HG03060 (cell line): ENCODE results near the gene LRRC37B.
"Not testable (repeated sequence)": the region's sequence is repeated elsewhere in the genome, so short reads cannot be mapped to it uniquely, and the experiment has no call there.

Source experiments
- ATAC-seq: cut with Tn5 transposase; IDR thresholded peaks from one replicate; pipeline ENCODE4 v1.9.1; 2021; ENCODE audit warnings: low read depth, moderate number of reproducible peaks; ENCODE audit not compliant: unreplicated experiment

The LRRC37B gene

DNA sequence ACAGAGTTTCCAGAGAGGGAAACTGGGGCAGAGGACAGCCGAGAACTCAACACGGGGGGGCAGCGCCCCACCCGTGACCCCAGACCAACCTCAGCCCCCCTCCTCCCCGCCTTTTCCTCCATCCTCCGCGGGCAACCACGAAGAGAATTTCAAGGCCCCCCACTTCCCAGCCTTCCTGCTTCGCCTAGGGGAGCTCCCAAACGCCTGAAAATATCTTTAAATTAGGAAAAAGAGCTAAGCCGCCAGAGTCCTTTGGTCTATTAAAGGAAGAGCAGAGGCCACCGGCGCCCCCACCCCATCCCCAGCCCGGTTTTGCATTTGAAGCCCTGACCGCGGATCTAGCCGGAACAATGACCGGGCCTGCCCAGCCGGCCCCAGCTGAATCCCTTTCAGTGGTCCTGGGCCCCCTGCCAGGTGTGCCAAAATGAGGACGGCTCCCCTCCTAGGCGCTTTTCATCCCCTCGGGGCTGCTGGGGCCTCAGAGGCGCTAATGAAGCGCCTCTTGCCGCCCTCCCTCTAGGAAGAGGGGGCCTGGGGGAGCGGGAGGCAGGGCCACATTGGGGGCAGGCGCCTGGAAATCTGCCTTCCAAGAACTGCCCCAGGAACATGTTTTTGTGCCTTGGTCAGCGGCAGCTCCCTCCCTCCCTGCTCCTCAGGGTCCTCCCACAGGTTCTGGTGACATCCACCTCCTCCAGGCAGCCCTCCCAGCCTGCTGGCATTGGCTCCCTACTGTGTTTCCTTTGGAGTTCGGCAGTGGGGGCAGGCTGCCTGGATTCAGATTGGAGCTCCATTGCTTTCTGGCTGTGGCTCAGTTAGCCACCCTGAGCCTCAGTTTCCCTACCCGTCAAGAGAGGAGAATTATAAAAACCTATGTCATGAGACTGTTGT lies 78.0 kb downstream of the LRRC37B start:
- ATAC-seq: not testable (repeated sequence)

DNA sequence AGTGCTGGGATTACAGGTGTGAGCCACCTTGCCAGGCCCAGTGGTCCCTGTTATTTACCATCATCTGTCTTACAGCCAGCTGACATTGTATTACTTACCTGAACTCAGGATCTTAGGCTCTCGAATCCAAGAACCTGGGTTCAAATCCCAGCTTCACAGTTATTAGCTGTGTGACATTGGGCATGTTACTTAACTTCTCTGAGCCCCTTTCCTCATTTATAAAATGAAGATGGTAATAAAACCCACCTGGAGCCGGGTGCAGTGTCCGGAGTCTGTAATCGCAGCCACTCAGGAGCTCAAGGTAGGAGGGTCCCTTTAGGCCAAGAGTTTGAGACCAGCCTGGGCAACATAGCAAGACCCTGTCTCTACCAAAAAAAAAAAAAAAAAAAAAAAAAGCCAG lies 79.7 kb downstream of the LRRC37B start:
- ATAC-seq: not testable (repeated sequence)

DNA sequence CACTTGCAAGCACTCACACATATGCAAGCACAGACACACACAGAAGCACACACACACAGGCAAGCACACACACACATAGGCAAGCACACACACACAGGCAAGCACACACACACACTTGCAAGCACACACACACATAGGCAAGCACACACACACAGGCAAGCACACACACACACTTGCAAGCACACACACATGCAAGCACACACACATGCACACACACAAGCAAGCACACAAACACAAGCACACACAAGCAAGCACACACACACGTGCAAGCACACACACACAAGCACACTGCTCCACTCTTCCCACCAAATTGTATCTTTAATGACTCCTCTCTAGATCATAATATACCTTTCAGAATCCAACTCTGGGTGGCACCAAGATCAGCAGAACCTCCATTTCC lies 84.9 kb downstream of the LRRC37B start:
- not testable (repeated sequence) for ATAC-seq

DNA sequence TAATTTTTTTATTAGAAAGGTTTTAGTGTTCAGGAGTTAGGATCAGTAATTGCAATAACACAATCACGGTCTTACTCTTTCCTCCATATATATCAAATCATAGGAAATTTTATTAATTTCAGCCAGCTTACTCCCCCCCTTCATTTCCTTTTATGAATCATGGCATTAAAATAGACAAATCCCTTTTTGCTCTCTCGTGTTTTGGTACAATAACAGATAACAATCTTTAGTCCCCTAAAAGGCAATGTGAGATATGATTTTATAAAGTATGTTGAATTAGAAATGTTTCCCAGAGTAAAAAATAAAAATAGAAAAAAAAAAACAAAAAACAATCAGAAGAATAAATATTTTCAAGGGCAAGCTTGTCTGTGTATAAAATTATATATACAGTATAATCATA lies 92.5 kb downstream of the LRRC37B start:
- ATAC-seq: no peak

DNA sequence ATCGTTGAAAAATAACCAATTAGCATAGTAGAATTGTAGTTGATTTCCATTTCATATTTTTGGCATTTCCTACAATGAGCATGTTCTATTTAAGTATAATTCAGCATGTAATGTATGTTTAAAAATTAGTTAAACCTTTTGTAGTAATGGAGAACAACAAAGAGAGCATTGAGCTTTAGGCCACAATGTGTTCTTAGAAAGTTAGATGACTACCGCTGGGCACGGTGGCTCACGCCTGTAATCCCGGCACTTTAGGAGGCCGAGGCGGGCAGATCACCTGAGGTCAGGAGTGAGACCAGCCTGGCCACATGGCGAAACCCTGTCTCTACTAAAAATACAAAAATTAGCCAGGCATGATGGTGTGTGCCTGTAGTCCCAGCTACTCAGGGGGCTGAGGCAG lies 93.1 kb downstream of the LRRC37B start:
- ATAC-seq: not testable (repeated sequence)

DNA sequence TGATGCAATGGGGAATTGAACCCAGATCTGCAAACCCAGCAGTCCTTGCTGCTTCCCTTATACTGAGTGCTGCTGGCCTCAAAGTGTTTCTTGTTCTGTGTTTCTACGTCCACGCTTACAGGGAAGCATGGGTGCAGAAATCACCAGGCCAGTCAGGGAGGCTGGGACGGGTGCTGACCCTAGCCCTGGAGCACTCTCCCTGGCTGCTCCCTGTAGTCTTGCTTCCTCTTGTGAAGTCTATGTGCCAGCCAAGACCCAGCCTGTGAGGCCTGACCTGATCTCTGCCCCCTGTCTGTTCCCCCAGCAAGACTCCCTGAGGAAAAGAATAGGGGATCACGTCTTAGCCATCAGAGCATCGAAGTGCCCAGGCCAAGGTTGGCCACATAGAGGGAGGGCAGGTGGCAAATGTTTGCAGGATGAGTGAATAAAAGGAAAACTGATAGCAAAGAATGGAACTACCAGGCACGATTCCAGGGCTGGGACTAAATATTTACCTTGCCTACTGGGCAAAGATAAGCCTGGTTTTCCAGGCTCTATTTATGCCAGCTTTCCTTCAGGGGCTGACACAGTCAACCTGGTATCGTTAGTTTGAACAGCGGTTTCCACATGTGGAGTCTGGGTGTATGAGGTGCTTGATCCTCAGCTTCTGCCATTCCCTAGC lies 93.9 kb downstream of the LRRC37B start:
- ATAC-seq: no peak

DNA sequence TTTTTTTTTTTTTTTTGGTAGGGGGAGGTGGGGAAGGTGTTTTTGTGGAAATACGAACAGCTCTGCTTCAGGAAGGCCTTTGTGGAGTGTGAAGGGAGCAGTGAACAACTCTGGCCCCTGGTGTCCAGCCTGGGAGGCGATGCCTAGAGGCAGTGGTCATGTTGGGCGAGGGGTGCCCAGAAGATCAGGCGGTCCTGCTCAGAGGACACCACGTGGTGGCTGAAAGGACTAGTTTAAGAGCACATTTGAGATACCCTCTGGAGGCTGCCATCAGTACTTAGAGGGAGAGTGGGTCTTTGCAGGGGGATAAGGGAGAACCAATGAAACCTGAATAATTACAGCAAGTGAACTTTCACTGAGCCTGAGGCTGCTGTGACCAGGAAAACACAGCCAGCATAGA lies 95.0 kb downstream of the LRRC37B start:
- no peak for ATAC-seq

DNA sequence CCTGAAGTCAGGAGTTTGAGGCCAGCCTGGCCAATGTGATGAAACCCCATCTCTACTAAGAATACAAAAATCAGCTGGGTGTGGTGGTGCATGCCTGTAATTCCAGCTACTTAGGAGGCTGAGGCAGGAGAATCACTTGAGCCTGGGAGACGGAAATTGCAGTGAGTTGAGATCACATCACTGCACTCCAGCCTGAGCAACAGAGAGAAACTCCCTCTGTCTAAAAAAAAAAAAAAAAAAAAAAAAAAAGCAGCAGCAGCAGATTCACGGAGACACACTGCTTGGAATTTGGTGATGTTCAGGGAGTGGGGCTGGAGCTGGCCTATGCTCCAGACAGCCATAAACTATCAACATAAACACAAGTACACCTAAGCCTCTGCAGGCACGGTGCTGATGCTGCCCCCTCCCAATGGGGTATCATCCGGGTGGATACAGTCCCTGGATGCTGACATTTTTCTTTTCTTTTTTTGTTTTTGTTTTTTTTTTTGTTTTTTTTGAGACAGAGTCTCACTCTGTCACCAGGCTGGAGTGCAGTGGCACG lies 95.5 kb downstream of the LRRC37B start:
- no peak for ATAC-seq
